Measurements from ENCODE around the gene HOATZ.
A peak's percentile ranks its signal among the peaks of the same experiment; 100 is the strongest.

The HOATZ gene

GRCh38 chr11:111565114-111565720 is 50.6 kb downstream of the HOATZ start:
- H3K4me1 Mint-ChIP-seq, result no peaks in the 10 kb centered on the region
- H3K27me3 Mint-ChIP-seq, result no peaks in the 10 kb centered on the region
- CTCF ChIA-PET, result interaction anchor here (0.7 to 2.3 kb wide), 12 partner anchors 15 to 291 kb away, joined by 3 to 17 read pairs (median 4); no protein-coding TSS in a partner anchor
- no peak overlapping the region for H3K4me3 Mint-ChIP-seq
- no peaks in the 10 kb centered on the region for H3K36me3 Mint-ChIP-seq
- peak; percentile 73 for DNase-seq
- H3K9me3 Mint-ChIP-seq, result no peaks in the 10 kb centered on the region
- H3K27ac Mint-ChIP-seq, result no peak overlapping the region

- Mint-ChIP-seq H3K4me3 (no peak overlapping the region), H3K36me3 (no peaks in the 10 kb centered on the region), H3K9me3 (no peaks in the 10 kb centered on the region), H3K27me3 (peaks cover 4% of the 10 kb centered on the region), H3K27ac (no peak overlapping the region), H3K4me1 (no peaks in the 10 kb centered on the region)
- CTCF ChIA-PET, result interaction anchor here (0.8 to 2.1 kb wide), 12 partner anchors 12 to 278 kb away, joined by 3 to 17 read pairs (median 4); no protein-coding TSS in a partner anchor
- no peak for DNase-seq
Measured at GRCh38 chr11:111566324-111566723, 51.7 kb downstream of the HOATZ start.

- Mint-ChIP-seq H3K27me3 (peaks cover 4% of the 10 kb centered on the region), H3K9me3 (no peaks in the 10 kb centered on the region), H3K27ac (no peak overlapping the region), H3K36me3 (no peaks in the 10 kb centered on the region), H3K4me3 (no peak overlapping the region), H3K4me1 (no peaks in the 10 kb centered on the region)
- DNase-seq, result no peak
- CTCF ChIA-PET, result interaction anchor here (0.6 kb wide), 1 partner anchor 115 kb away, joined by 3 read pairs; no protein-coding TSS in a partner anchor
Measured at GRCh38 chr11:111569476-111569875, 54.9 kb downstream of the HOATZ start.

- Mint-ChIP-seq H3K27me3 (peaks cover 4% of the 10 kb centered on the region), H3K4me1 (no peaks in the 10 kb centered on the region)
- CTCF ChIA-PET, result no interaction called here
Measured at GRCh38 chr11:111570796-111571195, 56.2 kb downstream of the HOATZ start.

GRCh38 chr11:111571829-111572501 is 57.4 kb downstream of the HOATZ start:
- no peaks in the 10 kb centered on the region for H3K9me3 Mint-ChIP-seq
- H3K36me3 Mint-ChIP-seq, result no peaks in the 10 kb centered on the region
- DNase-seq, result no peak
- CTCF ChIA-PET, result interaction anchor here (0.6 to 0.9 kb wide), 2 partner anchors 15 to 129 kb away, joined by 3 to 6 read pairs; no protein-coding TSS in a partner anchor
- no peak overlapping the region for H3K4me3 Mint-ChIP-seq
- H3K27ac Mint-ChIP-seq, result no peak overlapping the region
- peaks cover 4% of the 10 kb centered on the region for H3K27me3 Mint-ChIP-seq
- H3K4me1 Mint-ChIP-seq, result no peaks in the 10 kb centered on the region

More at GRCh38 chr11:111570796-111571195, 56.2 kb downstream of the HOATZ start:
- no peak overlapping the region for H3K27ac Mint-ChIP-seq
- H3K36me3 Mint-ChIP-seq, result no peaks in the 10 kb centered on the region
- no peak for DNase-seq
- no peak overlapping the region for H3K4me3 Mint-ChIP-seq
- H3K9me3 Mint-ChIP-seq, result no peaks in the 10 kb centered on the region

- CTCF ChIA-PET, result interaction anchor here (1.7 kb wide), 1 partner anchor 120 kb away, joined by 4 read pairs; no protein-coding TSS in a partner anchor
- H3K27me3 Mint-ChIP-seq, result peaks cover 4% of the 10 kb centered on the region
- DNase-seq, result no peak
- no peak overlapping the region for H3K27ac Mint-ChIP-seq
- no peaks in the 10 kb centered on the region for H3K9me3 Mint-ChIP-seq
- no peaks in the 10 kb centered on the region for H3K4me1 Mint-ChIP-seq
- H3K36me3 Mint-ChIP-seq, result no peaks in the 10 kb centered on the region
- no peak overlapping the region for H3K4me3 Mint-ChIP-seq
Measured at GRCh38 chr11:111572581-111572980, 58.0 kb downstream of the HOATZ start.

GRCh38 chr11:111573821-111574249 is 59.3 kb downstream of the HOATZ start:
- CTCF ChIA-PET, result interaction anchor here (1.7 kb wide), 1 partner anchor 121 kb away, joined by 4 read pairs; no protein-coding TSS in a partner anchor
- no peak for DNase-seq
- Mint-ChIP-seq H3K36me3 (no peaks in the 10 kb centered on the region), H3K27ac (no peak overlapping the region), H3K4me3 (no peak overlapping the region), H3K9me3 (no peaks in the 10 kb centered on the region), H3K27me3 (peaks cover 7% of the 10 kb centered on the region), H3K4me1 (no peaks in the 10 kb centered on the region)

GRCh38 chr11:111574373-111575225 is 60.0 kb downstream of the HOATZ start:
- Mint-ChIP-seq H3K9me3 (no peaks in the 10 kb centered on the region), H3K27me3 (peaks cover 7% of the 10 kb centered on the region), H3K4me3 (peak overlapping the region; percentile 4), H3K36me3 (no peaks in the 10 kb centered on the region), H3K27ac (peak overlapping the region; percentile 33), H3K4me1 (no peaks in the 10 kb centered on the region)
- DNase-seq, result no peak
- CTCF ChIA-PET, result interaction anchor here (1.7 kb wide), 1 partner anchor 122 kb away, joined by 4 read pairs; no protein-coding TSS in a partner anchor

GRCh38 chr11:111575740-111576139 is 61.2 kb downstream of the HOATZ start:
- no peaks in the 10 kb centered on the region for H3K36me3 Mint-ChIP-seq
- H3K27me3 Mint-ChIP-seq, result peaks cover 7% of the 10 kb centered on the region
- H3K27ac Mint-ChIP-seq, result no peak overlapping the region
- CTCF ChIA-PET, result no interaction called here
- H3K4me3 Mint-ChIP-seq, result no peak overlapping the region
- H3K9me3 Mint-ChIP-seq, result no peaks in the 10 kb centered on the region
- no peaks in the 10 kb centered on the region for H3K4me1 Mint-ChIP-seq
- DNase-seq, result no peak

GRCh38 chr11:111577821-111578220 is 63.2 kb downstream of the HOATZ start:
- H3K4me1 Mint-ChIP-seq, result no peaks in the 10 kb centered on the region
- H3K27ac Mint-ChIP-seq, result no peak overlapping the region
- H3K9me3 Mint-ChIP-seq, result no peaks in the 10 kb centered on the region
- H3K36me3 Mint-ChIP-seq, result no peaks in the 10 kb centered on the region
- no peak overlapping the region for H3K4me3 Mint-ChIP-seq
- no peak for DNase-seq
- peaks cover 3% of the 10 kb centered on the region for H3K27me3 Mint-ChIP-seq
- CTCF ChIA-PET, result interaction anchor here (1.1 kb wide), 1 partner anchor 9 kb away, joined by 3 read pairs; no protein-coding TSS in a partner anchor

GRCh38 chr11:111581341-111581740 is 66.8 kb downstream of the HOATZ start:
- Mint-ChIP-seq H3K4me1 (no peaks in the 10 kb centered on the region), H3K4me3 (no peak overlapping the region), H3K36me3 (no peaks in the 10 kb centered on the region), H3K9me3 (no peaks in the 10 kb centered on the region), H3K27me3 (peaks cover 3% of the 10 kb centered on the region), H3K27ac (no peak overlapping the region)
- CTCF ChIA-PET, result no interaction called here
- no peak for DNase-seq

- DNase-seq, result no peak
- H3K27ac Mint-ChIP-seq, result no peak overlapping the region
- H3K4me3 Mint-ChIP-seq, result no peak overlapping the region
- H3K36me3 Mint-ChIP-seq, result no peaks in the 10 kb centered on the region
- CTCF ChIA-PET, result interaction anchor here (1.2 kb wide), 1 partner anchor 195 kb away, joined by 3 read pairs; no protein-coding TSS in a partner anchor
- no peaks in the 10 kb centered on the region for H3K4me1 Mint-ChIP-seq
- H3K27me3 Mint-ChIP-seq, result peaks cover 3% of the 10 kb centered on the region
- H3K9me3 Mint-ChIP-seq, result no peaks in the 10 kb centered on the region
Measured at GRCh38 chr11:111582163-111582562, 67.6 kb downstream of the HOATZ start.

- peaks cover 2% of the 10 kb centered on the region for H3K27me3 Mint-ChIP-seq
- no peaks in the 10 kb centered on the region for H3K4me1 Mint-ChIP-seq
- H3K36me3 Mint-ChIP-seq, result no peaks in the 10 kb centered on the region
- no peaks in the 10 kb centered on the region for H3K9me3 Mint-ChIP-seq
- CTCF ChIA-PET, result interaction anchor here (1.1 to 1.2 kb wide), 3 partner anchors 30 to 195 kb away, joined by 3 to 5 read pairs (median 4); no protein-coding TSS in a partner anchor
- H3K27ac Mint-ChIP-seq, result no peak overlapping the region
- no peak for DNase-seq
- H3K4me3 Mint-ChIP-seq, result no peak overlapping the region
Measured at GRCh38 chr11:111582881-111583280, 68.3 kb downstream of the HOATZ start.

GRCh38 chr11:111585371-111585770 is 70.8 kb downstream of the HOATZ start:
- Mint-ChIP-seq H3K36me3 (no peaks in the 10 kb centered on the region), H3K27me3 (peaks cover 3% of the 10 kb centered on the region), H3K27ac (no peak overlapping the region), H3K4me1 (no peaks in the 10 kb centered on the region), H3K9me3 (no peaks in the 10 kb centered on the region), H3K4me3 (no peak overlapping the region)
- DNase-seq, result no peak
- CTCF ChIA-PET, result interaction anchor here (0.9 to 5.0 kb wide), 6 partner anchors 18 to 270 kb away, joined by 3 to 58 read pairs (median 6); no protein-coding TSS in a partner anchor

All from activated naive CD4-positive, alpha-beta T cell treated with anti-CD3 and anti-CD28 coated beads, Interleukin-2, amount 10 ng/mL, durations not matched to agents 7 days and 5 days (primary cell).